Measurements from ENCODE around the gene RAB13. TPM values are rescaled to one million over a fixed set of nuclear protein-coding genes. Genes with fewer than 3 reads are reported as not detected.

RAB13 gene
- total and polyA plus RNA-seq, 2 of the 8 experiments (the other 6 are each of a cell fraction or from before 2014, with no cell fraction given): 70.5 to 157 TPM

GRCh38 chr1:153967107-153967999 lies 18.8 kb downstream of the RAB13 start, which contains the start of gene CREB3L4 (continued):
- TF ChIP-seq BRCA1 (IDR thresholded peaks at IDR 0.05; ENCODE audit: low read depth, low read length): 0 out of 2 replicates have a peak, but pooled peaks have one; percentile 6
- TF ChIP-seq SIRT6 (IDR thresholded peaks at IDR 0.05; ENCODE audit: low read length): no peak
- TF ChIP-seq CBX8 (IDR thresholded peaks at IDR 0.05; ENCODE audit: borderline replicate concordance, low read depth, low read length): no peak
- TF ChIP-seq ATF3 (IDR thresholded peaks at IDR 0.05; ENCODE audit: insufficient read depth, low read depth, low read length): 0 out of 2 replicates have a peak, but pooled peaks have one; percentile 65
- TF ChIP-seq EGR1 (IDR thresholded peaks at IDR 0.05; ENCODE audit: borderline replicate concordance, low read depth, low read length): no peak
- no peak for TF ChIP-seq RNF2 (IDR thresholded peaks at IDR 0.05; ENCODE audit: borderline replicate concordance, low read depth, low read length, missing control alignments, poor library complexity, severe bottlenecking)
- TF ChIP-seq JUND (IDR thresholded peaks at IDR 0.05; ENCODE audit: low read length): no peak
- no peak for TF ChIP-seq BACH1 (IDR thresholded peaks at IDR 0.05; ENCODE audit: low read length)
- TF ChIP-seq TAF7 (optimal IDR thresholded peaks at IDR 0.05; ENCODE audit: borderline replicate concordance, low read depth, low read length): peak; percentile 76
- TF ChIP-seq CHD2 (IDR thresholded peaks at IDR 0.05; ENCODE audit: low read length): peak; percentile 91
- TF ChIP-seq E2F6 (IDR thresholded peaks at IDR 0.05): peak; percentile 83
- peak in 2 of 3 experiments; percentile 37 to 51; a peak in 2 of 4 replicates for TF ChIP-seq CTCF (IDR thresholded peaks at IDR 0.05; ENCODE audit: control extremely low read depth in 1 of 3, insufficient read depth in 1 of 3, low read depth in 1 of 3, low read length in 3 of 3)
- TF ChIP-seq ASH2L (IDR thresholded peaks at IDR 0.05; ENCODE audit: low read length): peak; percentile 90
- TF ChIP-seq POLR2A (IDR thresholded peaks at IDR 0.05; ENCODE audit: control extremely low read depth in 1 of 2, low read depth in 2 of 2, low read length in 2 of 2): peak; percentile 78 to 82
- TF ChIP-seq RFX5 (IDR thresholded peaks at IDR 0.05; ENCODE audit: borderline replicate concordance, low read depth, low read length): peak; percentile 36; the same call in 1 of the 2 replicates
- 0 out of 2 replicates have a peak, but pooled peaks have one; percentile 12 for TF ChIP-seq SIX5 (IDR thresholded peaks at IDR 0.05; ENCODE audit: low read depth, low read length)
- no peak for TF ChIP-seq EZH2 (IDR thresholded peaks at IDR 0.05; ENCODE audit: low read depth, low read length, severe bottlenecking)
- TF ChIP-seq RXRA (IDR thresholded peaks at IDR 0.05; ENCODE audit: insufficient read depth, low read depth, low read length): no peak
- no peak for TF ChIP-seq POU5F1 (IDR thresholded peaks at IDR 0.05; ENCODE audit: low read depth, low read length)
- TF ChIP-seq RBBP5 (IDR thresholded peaks at IDR 0.05; ENCODE audit: borderline replicate concordance, low read depth, low read length): peak; percentile 74

Data from H1 (cell line).